Anterior cingulate cortex (tissue), 58 donors: ENCODE measurements around the gene NMUR1.
"Not testable (repeated sequence)": the region's sequence is repeated elsewhere in the genome, so short reads cannot be mapped to it uniquely, and the experiment has no call there.

Source experiments
- DNase-seq, 58 donors: peaks; one replicate each; lab custom pipeline; 2025; lab: John Stamatoyannopoulos, UW

NMUR1 gene, protein sequence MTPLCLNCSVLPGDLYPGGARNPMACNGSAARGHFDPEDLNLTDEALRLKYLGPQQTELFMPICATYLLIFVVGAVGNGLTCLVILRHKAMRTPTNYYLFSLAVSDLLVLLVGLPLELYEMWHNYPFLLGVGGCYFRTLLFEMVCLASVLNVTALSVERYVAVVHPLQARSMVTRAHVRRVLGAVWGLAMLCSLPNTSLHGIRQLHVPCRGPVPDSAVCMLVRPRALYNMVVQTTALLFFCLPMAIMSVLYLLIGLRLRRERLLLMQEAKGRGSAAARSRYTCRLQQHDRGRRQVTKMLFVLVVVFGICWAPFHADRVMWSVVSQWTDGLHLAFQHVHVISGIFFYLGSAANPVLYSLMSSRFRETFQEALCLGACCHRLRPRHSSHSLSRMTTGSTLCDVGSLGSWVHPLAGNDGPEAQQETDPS

DNA sequence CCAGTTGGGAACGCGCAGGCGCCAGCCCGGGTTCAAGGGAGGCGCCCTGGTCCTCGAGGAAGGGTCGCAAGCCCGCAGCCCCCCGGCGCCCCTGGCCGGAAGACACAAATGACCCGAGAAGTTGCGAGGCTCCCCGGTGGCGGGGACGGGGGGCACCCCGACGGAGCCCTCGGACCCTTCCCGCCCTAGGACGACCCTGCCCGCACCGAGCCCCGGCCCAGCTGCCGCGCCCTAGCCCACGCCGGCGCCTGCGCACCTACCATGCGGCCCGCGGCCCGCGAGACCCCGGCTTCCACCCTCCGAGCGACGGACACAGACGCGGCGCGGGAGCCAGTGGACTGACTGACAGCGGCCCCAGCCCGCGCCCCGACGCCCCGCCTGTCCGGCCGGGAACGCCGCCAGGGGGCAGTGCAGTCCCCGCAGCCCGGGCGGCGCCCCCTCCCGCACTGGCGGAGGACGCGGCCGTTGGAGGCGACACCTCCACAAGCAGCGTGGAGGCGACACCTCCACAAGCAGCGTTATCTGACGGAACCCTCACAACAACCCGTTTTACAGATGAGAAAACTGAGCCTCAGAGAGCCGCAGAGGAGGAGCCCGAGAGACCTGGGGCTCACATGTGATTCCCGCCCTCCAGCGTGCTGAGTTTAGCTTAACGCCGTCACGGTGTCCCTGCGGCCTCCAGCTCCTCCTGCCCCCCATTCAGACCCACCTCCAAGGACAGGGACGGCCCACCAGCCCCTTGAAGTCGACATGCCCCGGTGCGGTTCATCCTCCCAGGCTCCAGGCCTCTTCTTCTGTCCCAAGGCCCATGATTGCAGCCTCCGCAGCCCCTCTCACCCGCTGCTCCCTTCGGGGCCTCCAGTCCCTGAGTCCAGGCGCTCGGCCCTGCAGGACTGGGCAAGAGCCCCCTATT, at the start of gene NMUR1:
TSS of gene NMUR1 (minus strand) at position 347 of the 913 bp plus-strand sequence. CDS start at position 263, 84 bp downstream.
- DNase-seq: peak in 3 of 58 donors; percentile 10 to 34 (median 28)

DNA sequence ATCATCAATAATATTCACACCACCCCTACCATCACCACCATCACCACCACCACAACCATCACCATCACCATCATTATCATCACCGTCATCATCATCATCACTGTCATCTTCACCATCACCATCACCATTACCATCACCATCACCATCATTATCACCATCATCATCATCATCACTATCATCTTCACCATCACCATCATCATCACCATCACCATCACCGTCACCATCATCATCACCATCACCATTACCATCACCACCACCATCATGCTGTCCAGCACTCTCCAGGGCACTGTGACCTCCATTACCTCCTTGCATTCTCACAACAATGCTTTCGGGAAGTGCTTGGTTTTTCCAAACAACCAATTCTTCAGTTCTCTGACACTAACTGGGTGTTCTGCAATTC, 49.3 kb upstream of the NMUR1 start:
- no peak for DNase-seq

DNA sequence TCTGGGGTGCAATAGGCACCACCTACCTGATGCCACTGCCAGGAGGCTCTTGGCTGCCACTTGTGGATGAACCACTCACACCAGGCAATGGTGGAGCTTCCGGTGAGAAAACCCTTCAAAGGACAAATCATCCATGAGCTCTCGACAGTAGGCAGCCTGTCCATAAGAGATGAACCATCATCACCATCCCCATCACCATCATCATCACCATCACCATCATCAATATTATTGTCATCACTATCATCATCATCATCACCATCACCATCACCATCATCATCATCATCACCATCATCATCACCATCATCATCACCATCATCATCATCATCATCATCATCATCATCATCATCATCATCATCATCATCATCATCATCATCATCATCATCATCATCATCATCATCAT, 48.4 kb upstream of the NMUR1 start:
- not testable (repeated sequence) for DNase-seq

DNA sequence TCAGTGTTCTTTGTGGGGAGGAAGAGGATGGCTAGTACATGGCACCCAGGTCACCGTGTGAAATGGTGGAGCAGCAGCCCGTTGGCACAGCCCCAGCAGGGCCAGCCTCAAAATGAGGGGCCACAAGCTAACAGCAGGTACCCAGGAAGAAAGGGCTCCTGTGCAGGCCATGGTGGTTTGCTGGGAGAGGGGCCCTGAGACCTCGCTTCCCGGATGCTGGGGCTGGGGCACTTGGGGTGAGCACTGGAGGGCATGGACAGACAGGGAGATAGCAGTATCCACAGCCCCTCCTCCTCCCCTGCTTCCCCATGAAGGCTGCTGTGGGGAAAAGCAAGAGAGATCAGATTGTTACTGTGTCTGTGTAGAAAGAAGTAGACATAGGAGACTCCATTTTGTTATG, 46.2 kb upstream of the NMUR1 start:
- DNase-seq: no peak

DNA sequence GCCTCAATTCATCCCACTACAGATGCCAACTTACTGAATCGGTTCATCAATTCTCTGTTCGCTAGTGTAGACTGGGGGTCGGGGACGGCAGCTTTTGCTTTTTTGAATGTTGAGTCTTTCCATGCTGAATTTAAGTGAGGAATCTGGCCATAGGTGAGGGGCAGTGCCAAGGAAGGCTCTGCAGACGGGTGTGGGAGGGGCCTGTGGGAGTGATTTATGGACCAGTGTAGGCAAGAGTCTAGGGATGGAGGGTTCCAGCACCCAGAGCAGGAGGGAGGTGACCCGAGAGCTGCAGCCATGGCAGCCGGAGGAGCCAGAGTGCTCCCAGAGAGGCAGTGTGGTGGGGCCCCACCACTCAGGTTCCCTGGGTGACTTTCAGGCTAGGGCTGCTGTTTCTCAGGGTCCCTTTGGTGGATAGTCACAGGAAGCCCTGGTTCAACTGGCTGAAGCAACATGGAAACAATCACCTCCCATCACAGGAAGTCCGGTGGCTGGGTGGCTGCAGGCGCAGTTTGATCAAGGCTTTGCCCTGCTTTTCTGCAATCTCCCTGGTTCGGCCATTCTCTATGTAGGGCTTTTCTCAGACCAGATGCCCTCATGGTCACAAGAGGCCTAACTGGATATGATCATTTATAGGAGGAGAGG, 45.5 kb upstream of the NMUR1 start:
- no peak for DNase-seq

DNA sequence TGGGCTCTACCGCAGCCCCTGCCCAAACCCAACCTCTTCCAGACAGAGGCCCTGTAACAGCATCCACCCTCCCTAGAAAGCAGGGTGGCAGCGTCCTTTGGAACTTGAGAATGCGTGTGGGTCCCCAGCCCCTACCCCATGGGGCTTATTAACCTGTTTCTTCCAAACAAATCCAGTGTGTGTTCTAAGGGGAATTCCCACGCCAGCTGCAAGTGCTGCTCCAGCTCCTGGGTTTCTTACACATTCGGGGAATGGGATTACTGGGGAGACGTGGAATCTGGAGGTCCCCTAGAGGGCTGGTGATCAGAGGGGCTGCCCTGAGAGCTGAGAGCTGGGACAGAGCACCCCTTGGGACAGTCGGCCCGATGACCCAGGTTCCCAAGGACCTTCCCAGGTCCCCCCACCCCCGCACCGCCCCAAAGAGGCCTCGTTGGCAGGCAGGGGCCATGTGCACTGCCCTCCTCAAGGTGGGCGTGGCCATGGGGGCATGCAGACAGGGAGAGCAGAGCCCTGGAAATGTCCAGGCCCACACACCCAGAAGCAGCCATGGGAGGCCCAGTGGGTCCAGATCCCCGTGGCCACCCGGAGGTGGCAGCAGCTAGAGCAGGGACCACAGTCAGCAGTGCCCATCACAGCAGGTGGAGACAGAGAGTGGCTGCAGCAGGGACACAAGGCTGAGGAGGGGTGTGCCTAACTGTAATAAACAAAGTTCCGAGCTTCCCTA, 43.6 kb upstream of the NMUR1 start:
- DNase-seq: no peak

DNA sequence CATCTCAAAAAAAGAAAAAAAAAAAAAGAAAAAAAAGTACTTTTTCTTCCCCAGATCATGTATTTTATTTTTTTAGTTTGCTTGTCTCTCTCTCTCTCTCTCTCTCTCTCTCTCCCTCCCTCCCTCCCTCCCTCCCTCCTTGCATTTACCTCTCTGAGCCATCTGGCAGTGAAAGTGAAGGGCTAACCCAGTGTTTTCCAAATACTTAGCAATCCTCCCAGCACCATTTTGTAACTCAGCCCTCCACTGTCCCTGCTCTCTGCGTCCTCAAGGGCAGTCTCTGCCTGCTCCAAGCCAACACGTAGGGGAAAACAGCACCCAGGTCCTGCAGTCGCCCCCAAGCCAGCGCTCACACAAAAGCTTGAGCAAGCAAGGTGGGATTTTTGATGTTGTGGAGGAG, 42.9 kb upstream of the NMUR1 start:
- DNase-seq: no peak

DNA sequence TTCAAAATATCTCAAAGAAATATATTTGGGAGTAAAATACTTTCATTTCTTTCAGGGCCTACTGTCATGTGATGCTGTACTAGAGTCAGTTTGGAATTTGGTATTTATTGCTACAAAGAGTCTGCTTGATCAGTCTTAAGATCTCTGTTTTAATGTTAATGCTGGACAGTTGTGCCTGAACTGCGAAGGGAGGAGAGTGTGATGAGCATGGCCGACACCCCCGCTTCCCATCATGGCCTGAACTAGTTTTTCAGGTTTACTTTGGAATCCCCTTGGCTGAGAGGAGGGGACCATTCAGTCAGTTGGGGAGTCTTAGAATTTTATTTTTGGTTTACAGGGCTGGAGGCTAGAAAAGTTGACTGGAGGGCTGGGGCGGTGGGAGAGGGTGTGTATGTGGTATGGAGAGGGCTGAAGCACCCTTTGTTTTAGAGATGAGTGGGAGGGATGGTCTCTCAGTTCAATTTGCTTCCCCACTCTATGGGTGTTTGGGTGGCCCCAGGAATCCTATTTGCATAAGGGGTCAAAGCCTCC, 41.5 kb upstream of the NMUR1 start:
- DNase-seq: no peak

DNA sequence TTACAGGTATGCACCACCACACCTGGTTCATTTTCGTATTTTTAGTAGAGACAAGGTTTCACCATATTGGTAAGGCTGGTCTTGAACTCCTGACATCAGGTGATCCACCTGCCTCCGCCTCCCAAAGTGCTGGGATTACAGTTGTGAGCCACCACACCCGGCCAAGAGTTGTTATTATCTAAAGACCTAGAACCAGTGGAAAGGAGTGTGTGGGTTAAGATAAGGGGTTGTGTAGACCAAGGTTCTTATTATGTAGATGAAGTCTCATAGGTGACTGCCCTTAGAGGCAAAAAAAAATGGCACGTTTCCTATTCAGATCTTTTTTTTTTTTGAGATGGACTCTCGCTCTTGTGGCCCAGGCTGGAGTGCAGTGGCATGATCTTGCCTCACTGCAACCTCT, 40.7 kb upstream of the NMUR1 start:
- not testable (repeated sequence) for DNase-seq

DNA sequence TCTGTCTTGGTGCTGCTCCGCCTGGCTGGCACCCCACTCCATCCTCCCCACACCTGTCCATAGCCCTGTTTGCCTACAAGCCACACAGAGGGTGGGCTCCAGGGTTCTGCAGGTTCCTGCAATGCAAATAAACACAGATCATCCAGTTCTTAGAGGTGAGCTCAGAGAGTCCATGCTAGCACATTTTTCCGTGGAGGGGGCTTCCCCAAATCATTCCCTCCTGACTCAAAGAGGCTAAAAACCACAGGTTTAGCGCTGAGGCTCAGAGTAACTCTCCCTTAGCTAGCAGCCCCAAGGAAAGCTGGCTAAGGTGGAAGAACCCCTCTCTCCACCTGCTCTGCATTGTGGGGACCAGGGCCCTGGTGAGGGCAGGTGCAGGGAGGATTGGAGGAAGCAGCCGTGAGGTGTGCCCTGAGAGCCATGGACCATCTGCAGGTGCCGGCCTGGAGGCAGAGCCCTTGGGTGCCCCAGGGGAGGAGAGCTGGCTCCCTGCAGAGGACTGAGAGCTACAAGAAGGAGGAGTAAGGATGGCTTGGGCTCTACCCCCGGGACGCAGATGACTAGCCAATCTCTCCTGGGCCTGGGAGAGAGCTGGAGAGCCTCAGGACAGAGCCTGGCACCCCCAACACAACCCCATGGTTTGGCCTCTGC, 38.7 kb upstream of the NMUR1 start:
- no peak for DNase-seq

DNA sequence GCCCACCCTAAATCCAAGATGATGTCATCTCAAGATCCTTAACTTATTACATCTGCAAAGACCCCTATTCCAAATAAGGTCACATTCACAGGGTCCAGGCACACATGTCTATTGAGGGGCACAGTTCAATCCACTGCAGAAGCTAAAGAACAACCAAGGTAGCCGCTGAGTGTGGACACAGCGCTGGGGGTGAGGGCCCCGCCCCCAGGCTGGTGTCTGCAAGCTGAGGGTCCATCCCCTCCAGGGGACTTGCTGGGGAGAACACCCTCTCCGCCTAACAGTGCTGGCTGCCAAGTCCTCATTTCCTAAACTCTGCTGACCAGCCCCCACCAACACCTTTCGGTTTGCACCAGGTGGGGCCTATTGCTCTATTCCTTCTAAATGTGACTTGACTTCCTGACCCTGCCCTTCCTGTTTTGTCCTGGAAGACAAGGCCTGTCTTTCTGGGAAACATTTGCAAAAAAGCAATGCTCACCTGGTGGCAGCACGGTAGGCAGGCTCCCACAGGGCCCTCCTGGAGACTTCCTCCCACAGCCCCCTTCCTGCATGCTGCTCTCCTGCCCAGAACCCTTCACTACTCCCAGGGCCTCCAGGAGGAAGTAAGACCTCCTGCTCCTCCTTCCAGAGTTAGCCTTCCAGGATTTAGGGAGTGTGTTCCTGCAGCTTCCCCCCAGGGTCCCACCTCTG, 38.0 kb upstream of the NMUR1 start:
- DNase-seq: no peak

DNA sequence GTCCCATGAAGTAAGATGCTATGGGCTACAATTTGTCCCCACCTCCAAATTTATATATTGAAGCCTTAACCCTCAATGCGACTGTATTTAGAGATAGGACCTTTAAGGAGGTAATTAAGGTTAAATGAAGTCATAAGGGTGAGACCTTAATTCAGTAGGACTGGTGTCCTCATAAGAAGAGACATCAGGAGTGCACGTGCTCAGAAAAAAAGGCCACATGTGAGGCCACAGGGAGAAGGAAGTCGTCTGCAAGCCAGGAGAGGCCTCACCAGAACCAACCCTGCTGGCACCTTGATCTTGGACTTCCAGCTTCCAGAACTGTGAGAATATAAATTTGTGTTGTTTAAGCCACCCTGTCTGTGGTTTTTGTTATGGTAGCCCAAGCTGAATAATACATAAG, 36.9 kb upstream of the NMUR1 start:
- DNase-seq: no peak

DNA sequence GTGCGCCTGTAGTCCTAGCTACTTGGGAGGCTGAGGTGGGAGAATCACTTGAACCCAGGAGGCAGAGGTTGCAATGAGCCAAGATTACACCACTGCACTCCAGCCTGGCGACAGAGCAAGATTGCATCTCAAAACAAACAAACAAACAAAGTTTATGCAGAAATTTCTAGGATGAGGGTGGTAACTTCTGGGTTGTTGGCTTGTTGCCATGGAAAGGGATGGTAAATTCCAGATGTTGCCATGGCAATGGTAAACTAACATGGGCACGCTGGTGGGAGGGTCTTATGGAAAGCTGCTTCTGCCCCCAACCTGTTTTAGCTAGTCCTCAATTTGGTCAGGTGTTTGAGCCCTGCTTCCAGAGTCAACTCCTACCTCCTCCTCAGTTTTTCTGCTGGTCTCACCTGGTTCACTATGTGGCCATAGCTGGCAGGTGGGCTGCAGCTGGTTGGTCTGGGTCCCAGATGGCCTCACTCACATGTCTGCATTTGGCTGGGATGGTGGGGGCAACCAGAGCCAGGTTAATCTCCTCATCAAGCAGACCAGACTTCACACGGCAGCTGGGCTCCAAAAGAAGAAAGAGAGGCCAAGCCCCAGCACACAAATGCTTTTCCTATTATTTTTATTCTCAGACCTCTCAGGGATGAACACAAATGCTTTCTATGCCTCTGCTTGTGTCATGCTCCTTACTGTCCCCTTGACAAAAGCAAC, 35.8 kb upstream of the NMUR1 start:
- peak in 1 of 58 donors; percentile 4 for DNase-seq

DNA sequence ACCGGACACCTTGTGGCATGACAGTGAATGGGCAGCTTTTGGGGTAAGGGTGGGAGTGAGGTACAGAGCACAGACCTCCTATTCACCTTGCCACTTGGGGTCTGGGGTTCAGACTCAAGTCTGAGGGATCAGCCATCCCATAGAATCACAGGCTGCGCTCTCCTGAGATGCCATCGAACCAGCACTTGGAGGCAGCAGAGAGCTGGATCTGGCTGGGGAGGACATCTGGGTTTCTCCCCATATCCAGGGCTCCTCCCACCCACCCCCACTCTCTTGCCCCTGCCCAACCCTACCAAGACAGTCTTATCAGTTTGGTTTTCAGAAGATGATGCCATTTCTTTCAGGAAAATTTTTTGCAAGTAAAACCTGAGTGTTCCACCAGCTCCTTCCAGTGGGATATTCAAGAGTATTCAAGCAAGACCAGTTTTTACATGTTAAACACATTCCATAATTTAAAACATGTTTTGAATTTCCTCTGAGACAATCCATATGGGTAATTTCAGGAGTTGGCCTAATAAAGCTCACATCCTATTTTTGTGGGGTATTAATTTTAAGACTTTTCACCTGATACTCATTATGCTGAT, 33.2 kb upstream of the NMUR1 start:
- peak in 55 of 58 donors; percentile 2 to 84 (median 52) for DNase-seq

DNA sequence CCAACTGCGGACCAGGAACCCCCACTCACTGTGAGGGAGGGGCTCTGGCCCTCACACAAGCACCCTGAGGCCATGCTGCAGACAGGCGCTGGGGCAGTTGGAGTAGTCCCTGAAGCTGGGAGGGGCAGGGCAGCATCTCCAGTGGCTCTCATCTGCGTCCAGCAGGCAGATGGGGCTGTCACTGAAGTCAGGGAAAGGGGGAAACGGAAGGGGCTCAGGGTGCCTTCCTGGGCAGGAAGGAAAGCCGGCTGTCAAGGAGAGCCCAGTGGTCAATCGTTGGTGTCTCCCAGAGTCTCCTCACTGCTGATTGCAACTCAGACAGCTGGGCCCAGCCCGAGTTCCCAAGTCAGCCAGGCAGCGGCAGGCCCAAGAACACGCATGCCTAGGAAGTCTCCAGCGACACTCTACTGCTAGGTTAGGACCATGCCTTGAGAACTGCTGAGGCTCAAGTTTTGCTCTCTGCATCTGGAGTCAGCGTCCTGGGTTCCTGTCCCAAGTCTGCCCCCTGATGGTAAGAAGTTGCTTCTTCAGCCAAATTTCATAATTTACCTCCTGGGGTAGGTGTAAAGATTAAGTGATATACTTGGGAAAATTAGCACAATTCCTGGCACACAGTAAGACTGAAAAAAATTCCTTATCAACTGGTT, 27.4 kb upstream of the NMUR1 start:
- DNase-seq: peak in 42 of 58 donors; percentile 3 to 71 (median 25)

DNA sequence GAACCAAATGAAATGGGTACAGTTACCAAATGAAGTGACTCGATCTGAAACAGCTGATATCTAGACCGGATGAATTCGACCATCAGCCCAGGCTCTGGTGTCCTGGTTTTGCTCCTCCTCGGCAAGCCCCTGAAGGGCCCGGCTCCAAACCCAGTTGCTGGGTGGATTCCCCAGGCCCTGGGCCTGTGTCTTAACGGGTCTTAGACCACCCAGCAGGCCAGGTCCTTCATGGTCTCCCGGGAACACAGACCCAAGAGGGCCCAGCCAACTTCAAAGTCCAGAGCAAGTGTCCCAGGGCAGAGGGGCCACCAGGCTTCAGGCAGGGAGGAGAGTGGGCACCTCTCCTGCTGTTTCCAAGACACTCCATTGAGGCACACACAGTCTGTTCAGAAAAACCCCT, 26.7 kb upstream of the NMUR1 start:
- DNase-seq: no peak

DNA sequence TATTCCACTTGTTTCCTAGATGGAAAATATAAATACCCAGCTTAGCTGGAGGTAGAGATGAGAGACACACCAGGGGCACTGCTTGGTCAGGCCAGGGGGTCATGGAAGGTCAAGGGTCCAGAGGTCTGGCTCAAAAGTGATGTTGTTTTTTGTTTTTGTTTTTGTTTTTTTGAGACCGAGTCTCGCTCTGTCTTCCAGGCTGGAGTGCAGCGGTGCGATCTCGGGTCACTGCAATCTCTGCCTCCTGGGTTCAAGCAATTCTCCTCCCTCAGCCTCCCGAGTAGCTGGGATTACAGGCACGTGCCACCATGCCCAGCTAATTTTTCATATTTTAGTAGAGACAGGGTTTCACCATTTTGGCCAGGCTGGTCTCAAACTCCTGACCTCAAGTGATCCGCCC, 26.3 kb upstream of the NMUR1 start:
- not testable (repeated sequence) for DNase-seq
